Large intestine (tissue), 3 donors: Measurements from ENCODE around the gene AFF1. TPM values are rescaled to one million over a fixed set of nuclear protein-coding genes. Genes with fewer than 3 reads are reported as not detected.

Experiments used
- DNase-seq, 2 donors: peaks; one replicate each; pipeline versions ENCODE4 v3.0.0 to v3.0.0-alpha.2; 2013
- H3K27ac ChIP-seq: one replicate; pipeline ENCODE4 v1.5.1; 2013; ENCODE audit warnings: low read length
- H3K27me3 ChIP-seq: 2 replicates; pipeline ENCODE4 v1.6.1; 2013; ENCODE audit warnings: low read length; ENCODE audit not compliant: control insufficient read depth, insufficient read depth
- H3K36me3 ChIP-seq: 2 replicates; pipeline ENCODE4 v1.6.1; 2013; ENCODE audit warnings: low read length; ENCODE audit not compliant: control insufficient read depth, insufficient read depth
- H3K4me1 ChIP-seq: one replicate; pipeline ENCODE4 v1.6.1; 2013; ENCODE audit warnings: low read length; ENCODE audit not compliant: control insufficient read depth, insufficient read depth
- H3K4me3 ChIP-seq: one replicate; pipeline ENCODE4 v1.5.1; 2013; ENCODE audit warnings: low read length
- H3K9me3 ChIP-seq: one replicate; pipeline ENCODE4 v1.6.1; 2013; ENCODE audit warnings: mild to moderate bottlenecking, low read depth, low read length, moderate library complexity; ENCODE audit not compliant: control insufficient read depth
- WGBS: methylation state at CpG from one replicate; pipeline ENCODE4 v1.1.5; 2013; ENCODE audit warnings: low lambda C conversion rate; ENCODE audit not compliant: insufficient coverage; 5-methylcytosine and 5-hydroxymethylcytosine counted together
- polyA plus RNA-seq: library from polyadenylated mRNA; unstranded; fragments of 120-200 nt; gene quantifications from one replicate; pipeline ENCODE4 v1.2.1, GENCODE V29; 2013

AFF1 gene
- polyA plus RNA-seq, 1 donor = 37.5 TPM

- WGBS = no CpG with 5 or more reads among the region's 2 CpGs
- H3K9me3 ChIP-seq = no peaks in the 10 kb centered on the region
- H3K27me3 ChIP-seq = no peaks in the 10 kb centered on the region
- no peak overlapping the region for H3K4me3 ChIP-seq
- no peak overlapping the region for H3K27ac ChIP-seq
- no peaks in the 10 kb centered on the region for H3K4me1 ChIP-seq
- DNase-seq = no peak
- H3K36me3 ChIP-seq = peaks cover 6% of the 10 kb centered on the region
Measured at GRCh38 chr4:87180767-87181166, 246.0 kb downstream of the AFF1 start.

- H3K4me3 ChIP-seq = no peak overlapping the region
- no CpG with 5 or more reads among the region's 5 CpGs for WGBS
- H3K27me3 ChIP-seq = no peaks in the 10 kb centered on the region
- no peak for DNase-seq
- no peak overlapping the region for H3K27ac ChIP-seq
- no peaks in the 10 kb centered on the region for H3K9me3 ChIP-seq
- H3K4me1 ChIP-seq = no peaks in the 10 kb centered on the region
- no peaks in the 10 kb centered on the region for H3K36me3 ChIP-seq
Measured at GRCh38 chr4:87185146-87185870, 250.5 kb downstream of the AFF1 start.

- H3K9me3 ChIP-seq = no peaks in the 10 kb centered on the region
- DNase-seq = no peak
- H3K36me3 ChIP-seq = no peaks in the 10 kb centered on the region
- no peak overlapping the region for H3K4me3 ChIP-seq
- no peaks in the 10 kb centered on the region for H3K27me3 ChIP-seq
- H3K27ac ChIP-seq = no peak overlapping the region
- WGBS = 95% methylated on average over 2 of the region's 2 CpGs
- H3K4me1 ChIP-seq = no peaks in the 10 kb centered on the region
Measured at GRCh38 chr4:87188048-87188447, 253.2 kb downstream of the AFF1 start.

- H3K4me3 ChIP-seq = no peak overlapping the region
- H3K4me1 ChIP-seq = no peaks in the 10 kb centered on the region
- no peak for DNase-seq
- H3K9me3 ChIP-seq = no peaks in the 10 kb centered on the region
- H3K27me3 ChIP-seq = no peaks in the 10 kb centered on the region
- H3K36me3 ChIP-seq = no peaks in the 10 kb centered on the region
- WGBS = 98% methylated on average over 6 of the region's 7 CpGs
- H3K27ac ChIP-seq = no peak overlapping the region
Measured at GRCh38 chr4:87188932-87189331, 254.1 kb downstream of the AFF1 start.

Other genes starting within 250 kb of the AFF1 start
- gene SLC10A6, start 85.6 kb upstream of the AFF1 start, polyA plus RNA-seq = 0.16 TPM
- 0.60 TPM for gene C4orf36, start 42.6 kb upstream of the AFF1 start, polyA plus RNA-seq